Ectodermal cell (in vitro differentiated cells): Measurements from ENCODE around the gene DIP2C.
"Not testable (repeated sequence)": the region's sequence is repeated elsewhere in the genome, so short reads cannot be mapped to it uniquely, and the experiment has no call there.

Experiments used
- H3K27ac ChIP-seq: 2 replicates; pipeline ENCODE4 v1.7.0; 2013; ENCODE audit warnings: mild to moderate bottlenecking, low read depth, low read length; ENCODE audit not compliant: insufficient read depth, poor library complexity, severe bottlenecking
- H3K27me3 ChIP-seq: 2 replicates; pipeline ENCODE4 v1.7.0; 2013; ENCODE audit warnings: mild to moderate bottlenecking, low read length; ENCODE audit not compliant: insufficient read depth, control insufficient read depth, poor library complexity, severe bottlenecking
- H3K36me3 ChIP-seq: one replicate; pipeline ENCODE4 v1.7.0; 2013; ENCODE audit warnings: low read length; ENCODE audit not compliant: control insufficient read depth, insufficient read depth
- H3K4me1 ChIP-seq: one replicate; pipeline ENCODE4 v1.7.0; 2013; ENCODE audit warnings: low read length; ENCODE audit not compliant: control insufficient read depth, insufficient read depth
- H3K4me3 ChIP-seq: 2 replicates; pipeline ENCODE4 v1.7.0; 2013; ENCODE audit warnings: low read depth, low read length, control low read depth; ENCODE audit not compliant: insufficient read depth
- H3K9me3 ChIP-seq: 2 replicates; pipeline ENCODE4 v1.7.0; 2013; ENCODE audit warnings: mild to moderate bottlenecking, low read length, moderate library complexity; ENCODE audit not compliant: control insufficient read depth
- WGBS, 2 experiments: methylation state at CpG; one replicate each; pipeline ENCODE4 v1.1.7; 2013; ENCODE audit warnings: missing lambda C conversion rate in 2 of 2; 5-methylcytosine and 5-hydroxymethylcytosine counted together

Gene DIP2C

DNA sequence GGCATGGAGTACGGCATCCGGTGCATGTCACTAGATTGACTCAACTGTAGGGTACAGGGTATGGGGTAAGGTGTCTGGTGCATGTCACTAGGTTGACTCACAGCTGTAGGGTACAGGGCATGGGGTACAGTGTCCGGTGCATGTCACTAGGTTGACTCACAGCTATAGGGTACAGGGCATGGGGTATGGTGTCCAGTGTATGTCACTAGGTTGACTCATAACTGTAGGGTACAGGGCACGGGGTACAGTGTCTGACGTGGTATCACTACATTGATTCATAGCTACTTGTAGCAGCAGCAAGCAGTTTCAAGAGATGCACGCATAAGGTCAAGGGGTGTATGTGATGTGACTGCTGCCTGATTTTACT is 424.4 kb downstream of the DIP2C start:
- not testable (repeated sequence) for H3K9me3 ChIP-seq, H3K27ac ChIP-seq, H3K4me1 ChIP-seq, H3K27me3 ChIP-seq, H3K4me3 ChIP-seq, H3K36me3 ChIP-seq
- 93 to 94% methylated on average over 4 to 6 of the region's 6 CpGs for WGBS, 2 experiments

GRCh38 chr10:264160-265073 is 425.1 kb downstream of the DIP2C start:
- H3K4me1 ChIP-seq, H3K9me3 ChIP-seq, H3K4me3 ChIP-seq, H3K27ac ChIP-seq, H3K36me3 ChIP-seq, H3K27me3 ChIP-seq: not testable (repeated sequence)
- 75 to 82% methylated on average over 10 of the region's 11 CpGs for WGBS, 2 experiments

GRCh38 chr10:260819-261429 is 428.5 kb downstream of the DIP2C start:
- Histone ChIP-seq H3K27me3 (no peaks in the 10 kb centered on the region), H3K36me3 (peaks cover 3% of the 10 kb centered on the region), H3K9me3 (no peaks in the 10 kb centered on the region), H3K4me3 (no peak overlapping the region), H3K4me1 (no peaks in the 10 kb centered on the region), H3K27ac (no peak overlapping the region)
- WGBS, 2 experiments = 90 to 91% methylated on average over 15 of the region's 15 CpGs

DNA sequence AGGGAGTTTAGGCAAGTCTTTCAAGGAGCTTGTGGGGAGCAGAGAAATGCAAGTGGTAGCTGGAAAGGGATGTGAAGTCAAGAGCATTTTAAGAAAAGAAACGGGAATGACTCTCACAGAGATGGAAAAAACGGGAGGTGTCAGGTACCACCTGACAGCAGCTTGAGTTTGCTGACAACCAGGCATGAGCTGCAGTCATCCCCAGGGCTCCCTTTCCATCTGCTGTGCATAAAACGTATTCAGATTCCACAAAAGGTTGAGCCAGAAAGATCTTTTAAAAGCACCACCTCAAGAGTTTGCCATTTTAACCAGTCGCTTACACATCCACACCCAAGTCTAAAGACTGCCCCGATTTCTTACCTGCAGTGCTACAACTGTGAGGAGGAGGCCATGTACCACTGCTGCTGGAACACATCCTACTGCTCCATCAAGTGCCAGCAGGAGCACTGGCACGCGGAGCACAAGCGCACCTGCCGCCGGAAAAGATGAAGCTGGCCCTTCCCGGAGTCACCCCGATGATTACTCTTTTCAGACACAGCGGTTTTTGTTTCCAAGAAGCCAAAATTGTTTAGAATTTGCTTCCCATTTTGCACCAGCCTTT is 437.4 kb downstream of the DIP2C start:
- WGBS, 2 experiments = 92 to 93% methylated on average over 13 of the region's 13 CpGs
- Histone ChIP-seq H3K9me3 (no peaks in the 10 kb centered on the region), H3K36me3 (peaks cover 30% of the 10 kb centered on the region), H3K27ac (no peak overlapping the region), H3K27me3 (no peaks in the 10 kb centered on the region), H3K4me1 (no peaks in the 10 kb centered on the region), H3K4me3 (no peak overlapping the region)

GRCh38 chr10:248307-248706 is 441.2 kb downstream of the DIP2C start:
- H3K4me3 ChIP-seq = no peak overlapping the region
- 95 to 96% methylated on average over 15 of the region's 15 CpGs for WGBS, 2 experiments
- H3K27ac ChIP-seq = no peak overlapping the region
- no peaks in the 10 kb centered on the region for H3K27me3 ChIP-seq
- peaks cover 40% of the 10 kb centered on the region for H3K36me3 ChIP-seq
- no peaks in the 10 kb centered on the region for H3K9me3 ChIP-seq
- no peaks in the 10 kb centered on the region for H3K4me1 ChIP-seq

DNA sequence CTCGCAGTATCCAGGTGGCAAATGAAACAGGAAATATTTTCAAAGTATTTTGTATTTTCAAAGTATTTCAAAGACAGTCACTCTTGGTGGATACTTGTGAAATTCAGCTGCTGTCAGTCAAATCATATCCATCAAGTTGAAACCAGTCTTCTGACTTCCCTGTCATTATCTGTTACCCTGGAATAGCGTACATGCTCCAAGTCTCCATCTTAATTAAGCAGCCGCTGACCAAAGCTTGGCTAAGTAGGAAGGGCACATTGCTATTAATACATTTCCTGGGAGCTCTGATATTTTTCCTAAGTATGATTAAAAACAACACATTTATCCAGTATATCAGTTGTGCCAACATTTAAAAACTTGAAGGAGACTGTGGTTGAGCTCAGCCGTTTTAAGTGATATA is 442.0 kb downstream of the DIP2C start:
- Histone ChIP-seq H3K36me3 (peaks cover 40% of the 10 kb centered on the region), H3K9me3 (no peaks in the 10 kb centered on the region), H3K27ac (no peak overlapping the region), H3K27me3 (no peaks in the 10 kb centered on the region), H3K4me3 (no peak overlapping the region), H3K4me1 (no peaks in the 10 kb centered on the region)
- 96 to 97% methylated on average over 4 of the region's 4 CpGs for WGBS, 2 experiments

DNA sequence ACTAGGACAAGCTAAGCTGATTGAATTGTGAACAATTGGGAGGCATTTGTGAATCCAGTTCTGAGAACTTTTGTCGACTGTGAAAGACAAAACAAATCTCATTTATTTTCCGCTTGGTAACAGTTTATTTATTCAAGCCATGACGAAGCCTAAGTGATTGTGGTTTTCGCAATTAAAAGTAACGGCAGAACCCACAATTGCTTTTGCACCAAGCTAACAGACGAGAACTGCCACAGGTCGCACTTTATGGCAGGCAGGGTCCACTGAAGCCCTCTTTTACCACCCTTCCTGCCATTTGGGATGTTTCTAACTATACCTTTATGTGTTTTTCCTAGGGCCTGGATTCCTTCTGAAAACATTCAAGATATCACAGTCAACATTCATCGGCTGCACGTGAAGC is 443.0 kb downstream of the DIP2C start:
- Histone ChIP-seq H3K9me3 (no peaks in the 10 kb centered on the region), H3K36me3 (peaks cover 35% of the 10 kb centered on the region), H3K27ac (no peak overlapping the region), H3K4me3 (no peak overlapping the region), H3K27me3 (no peaks in the 10 kb centered on the region), H3K4me1 (no peaks in the 10 kb centered on the region)
- 97 to 98% methylated on average over 9 of the region's 9 CpGs for WGBS, 2 experiments

DNA sequence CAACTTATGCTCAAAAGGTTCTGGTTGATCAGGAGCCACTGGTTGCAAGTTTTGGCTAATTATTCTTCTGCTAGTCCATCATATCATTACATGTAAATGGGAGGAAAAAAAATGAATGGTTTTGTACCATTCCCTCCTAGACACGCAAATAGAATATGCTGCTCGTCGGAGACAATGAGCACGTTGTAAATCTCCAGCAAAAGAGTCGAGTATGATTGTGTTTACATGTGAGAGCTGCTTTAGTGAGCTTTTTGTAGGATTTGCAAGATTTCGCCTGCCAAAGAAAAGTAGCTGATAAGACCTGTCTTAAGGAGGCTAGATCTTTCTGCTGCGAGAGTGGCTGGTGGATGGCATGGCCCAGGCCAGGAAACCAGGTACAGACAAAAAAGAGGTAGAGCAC is 445.2 kb downstream of the DIP2C start:
- WGBS, 2 experiments = 94 to 96% methylated on average over 7 of the region's 7 CpGs
- H3K27ac ChIP-seq = no peak overlapping the region
- H3K4me1 ChIP-seq = no peaks in the 10 kb centered on the region
- H3K4me3 ChIP-seq = no peak overlapping the region
- no peaks in the 10 kb centered on the region for H3K9me3 ChIP-seq
- H3K36me3 ChIP-seq = peaks cover 32% of the 10 kb centered on the region
- H3K27me3 ChIP-seq = no peaks in the 10 kb centered on the region

- H3K4me3 ChIP-seq = no peak overlapping the region
- peaks cover 16% of the 10 kb centered on the region for H3K36me3 ChIP-seq
- H3K27ac ChIP-seq = no peak overlapping the region
- 88 to 94% methylated on average over 4 to 9 of the region's 9 CpGs for WGBS, 2 experiments
- H3K4me1 ChIP-seq = no peaks in the 10 kb centered on the region
- no peaks in the 10 kb centered on the region for H3K9me3 ChIP-seq
- no peaks in the 10 kb centered on the region for H3K27me3 ChIP-seq
These were observed 447.4 kb downstream of the DIP2C start for GRCh38 chr10:241966-242643.

- 91% methylated on average over 6 of the region's 6 CpGs for WGBS, 2 experiments
- no peak overlapping the region for H3K4me3 ChIP-seq
- no peaks in the 10 kb centered on the region for H3K9me3 ChIP-seq
- peaks cover 9% of the 10 kb centered on the region for H3K36me3 ChIP-seq
- no peak overlapping the region for H3K27ac ChIP-seq
- no peaks in the 10 kb centered on the region for H3K27me3 ChIP-seq
- H3K4me1 ChIP-seq = no peaks in the 10 kb centered on the region
These were observed 448.0 kb downstream of the DIP2C start for GRCh38 chr10:241451-241850.
